ENCODE results near the gene ANKLE1. TPM values are rescaled to one million over a fixed set of nuclear protein-coding genes. Genes with fewer than 3 reads are reported as not detected.

The ANKLE1 gene
- total and polyA plus RNA-seq, 8 donors = 0.04 to 0.59 (median 0.13) TPM; not detected in 1

- Histone ChIP-seq H3K9me3 (no peaks in the 10 kb centered on the region), H3K27ac (peak overlapping the region; percentile 25 to 58 (median 52)), H3K4me3 (peak overlapping the region; percentile 64 to 88 (median 76)), H3K4me1 (peaks cover 5 to 30% (median 15%) of the 10 kb centered on the region in 3 donors), H3K27me3 (no peaks in the 10 kb centered on the region), H3K36me3 (no peaks in the 10 kb centered on the region)
- ATAC-seq = peak in 1 of 4 donors; percentile 0
- intact Hi-C loops (cut with DNase I) = no loop called here
- TF ChIP-seq CTCF (IDR thresholded peaks at IDR 0.05) = no peak
- 7 to 15% methylated on average over 20 to 29 of the region's 29 CpGs for WGBS, 2 donors
- DNase-seq = peak in 5 of 6 donors; percentile 31 to 83 (median 47)
- FAIRE-seq = no peak
Observed at GRCh38 chr19:17302391-17303166, 20.9 kb downstream of the ANKLE1 start.

- Histone ChIP-seq H3K9me3 (no peaks in the 10 kb centered on the region), H3K27me3 (no peaks in the 10 kb centered on the region), H3K36me3 (no peaks in the 10 kb centered on the region), H3K4me1 (peaks cover 5 to 30% (median 15%) of the 10 kb centered on the region in 3 donors), H3K27ac (peak within 1 kb of the TSS; percentile 25 to 58 (median 52)), H3K4me3 (peak within 1 kb of the TSS; percentile 64 to 88 (median 76))
- peak; percentile 61 to 68 (median 64) for TF ChIP-seq CTCF (IDR thresholded peaks at IDR 0.05)
- FAIRE-seq = no peak
- intact Hi-C loops (cut with DNase I) = no loop called here
- DNase-seq = peak; percentile 96 to 99 (median 98)
- WGBS, 2 donors = 1 to 2% methylated on average over 50 to 52 of the region's 52 CpGs
- peak; percentile 73 to 86 (median 80) for ATAC-seq
Observed at GRCh38 chr19:17303167-17303939, 21.7 kb downstream of the ANKLE1 start, which contains the start of gene ABHD8. Gene ABHD8 (minus strand): TSS chr19:17303425. CDS start chr19:17301616, 1,809 bp downstream.

GRCh38 chr19:17303940-17304267 lies 22.2 kb downstream of the ANKLE1 start:
- Histone ChIP-seq H3K4me1 (peaks cover 5 to 30% (median 15%) of the 10 kb centered on the region in 3 donors), H3K9me3 (no peaks in the 10 kb centered on the region), H3K27me3 (no peaks in the 10 kb centered on the region), H3K4me3 (peak overlapping the region in 2 of 4 donors; percentile 64 to 88), H3K36me3 (no peaks in the 10 kb centered on the region), H3K27ac (no peak overlapping the region)
- DNase-seq = no peak
- WGBS, 2 donors = 70 to 78% methylated on average over 12 of the region's 12 CpGs
- no peak for FAIRE-seq
- no peak for ATAC-seq
- TF ChIP-seq CTCF (IDR thresholded peaks at IDR 0.05) = no peak
- intact Hi-C loops (cut with DNase I) = no loop called here

GRCh38 chr19:17304386-17305215 lies 22.9 kb downstream of the ANKLE1 start:
- H3K9me3 ChIP-seq = no peaks in the 10 kb centered on the region
- intact Hi-C loops (cut with DNase I) = no loop called here
- 57 to 59% methylated on average over 12 of the region's 12 CpGs for whole genome bisulfite sequencing, 2 donors
- no peak for ATAC-seq
- peak in 1 of 6 donors; percentile 55 for DNase-seq
- H3K36me3 ChIP-seq = no peaks in the 10 kb centered on the region
- H3K27me3 ChIP-seq = no peaks in the 10 kb centered on the region
- peak overlapping the region in 1 of 4 donors; percentile 73 for H3K4me3 ChIP-seq
- no peak for FAIRE-seq
- H3K27ac ChIP-seq = peak overlapping the region; percentile 33 to 90 (median 88)
- TF ChIP-seq CTCF (IDR thresholded peaks at IDR 0.05) = no peak
- H3K4me1 ChIP-seq = peaks cover 5 to 30% (median 15%) of the 10 kb centered on the region in 3 donors
